UCSD-AML1 (cell line): Measurements from ENCODE around the gene PSMB2.
"Not testable (repeated sequence)": the region's sequence is repeated elsewhere in the genome, so short reads cannot be mapped to it uniquely, and the experiment has no call there.

Experiments
- DNase-seq: peaks from one replicate; lab custom pipeline; 2025; ENCODE audit not compliant: unreplicated experiment; lab: John Stamatoyannopoulos, UW

PSMB2 gene

DNA sequence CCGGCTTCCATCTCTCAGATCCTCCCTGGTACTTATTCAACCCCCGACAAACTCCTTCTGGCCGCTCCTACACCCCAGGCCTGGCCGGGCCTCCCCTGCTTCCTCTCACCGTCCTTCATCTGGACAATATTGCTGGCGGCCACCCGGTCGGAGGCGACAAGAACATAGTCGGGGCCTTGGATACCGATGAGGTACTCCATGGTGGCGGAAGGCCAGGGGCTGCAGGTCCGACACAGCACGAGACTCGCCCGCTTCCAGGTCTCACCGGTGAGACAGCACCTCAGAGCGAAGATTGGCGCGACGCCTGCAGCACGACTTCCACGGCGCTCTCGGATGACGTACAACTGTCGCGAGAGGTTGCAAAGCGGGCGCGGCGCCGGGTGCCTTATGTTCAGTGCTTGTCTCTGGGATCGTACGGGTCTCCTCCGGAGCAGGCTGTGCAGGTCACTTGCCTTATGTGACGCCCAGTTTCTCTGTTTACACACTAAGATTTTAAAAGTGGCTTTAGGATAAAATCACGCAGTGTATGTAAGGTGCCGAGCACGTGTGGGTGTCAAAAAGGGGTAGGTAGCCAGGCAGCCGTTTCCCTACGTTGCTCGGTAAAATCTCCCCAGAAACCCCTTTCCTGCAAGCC, at the start of gene PSMB2:
TSS of gene PSMB2 (minus strand) at position 294 of the 634 bp plus-strand sequence. CDS start at position 200, 94 bp downstream.
- DNase-seq, result peak; percentile 94

DNA sequence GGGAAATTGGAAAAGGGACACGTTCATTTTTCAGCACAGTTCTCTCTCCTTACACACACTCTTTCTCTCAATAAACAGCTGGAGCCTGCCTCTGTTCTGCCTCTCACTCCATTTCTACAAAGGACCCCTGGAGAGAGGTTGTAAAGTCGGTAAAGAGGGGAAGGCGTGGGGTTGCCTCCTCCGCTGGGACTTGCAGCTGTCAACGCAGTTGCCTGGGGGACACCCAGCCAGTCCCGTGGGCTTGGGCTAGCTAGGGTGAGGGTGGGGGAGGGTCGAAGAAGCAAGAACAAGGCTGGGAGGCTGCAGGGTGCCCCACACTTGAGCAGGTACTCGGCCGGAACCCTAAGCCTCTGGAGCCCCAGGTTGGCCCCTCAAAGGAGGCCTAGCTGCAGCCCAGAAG, 49.8 kb upstream of the PSMB2 start:
- DNase-seq, result no peak

DNA sequence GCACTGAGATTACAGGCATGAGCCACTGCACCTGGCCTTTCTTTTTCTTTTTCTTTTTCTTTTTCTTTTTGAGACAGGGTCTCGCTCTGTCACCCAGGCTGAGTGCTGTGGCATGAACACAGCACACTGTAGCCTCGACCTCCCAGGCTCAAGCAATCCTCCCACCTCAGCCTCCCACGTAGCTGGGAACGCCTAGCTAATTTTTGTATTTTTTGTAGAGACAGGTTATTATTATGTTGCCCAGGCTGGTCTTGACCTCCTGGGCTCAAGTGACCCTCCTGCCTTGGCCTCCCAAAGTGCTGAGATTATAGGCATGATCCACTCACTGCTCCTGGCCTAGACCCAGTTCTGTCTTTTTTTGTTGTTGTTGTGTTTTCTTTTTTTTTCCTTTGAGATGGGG, 48.8 kb upstream of the PSMB2 start:
- DNase-seq, result not testable (repeated sequence)

- DNase-seq, result no peak
Observed at GRCh38 chr1:35688161-35688560, 46.8 kb upstream of the PSMB2 start.

DNA sequence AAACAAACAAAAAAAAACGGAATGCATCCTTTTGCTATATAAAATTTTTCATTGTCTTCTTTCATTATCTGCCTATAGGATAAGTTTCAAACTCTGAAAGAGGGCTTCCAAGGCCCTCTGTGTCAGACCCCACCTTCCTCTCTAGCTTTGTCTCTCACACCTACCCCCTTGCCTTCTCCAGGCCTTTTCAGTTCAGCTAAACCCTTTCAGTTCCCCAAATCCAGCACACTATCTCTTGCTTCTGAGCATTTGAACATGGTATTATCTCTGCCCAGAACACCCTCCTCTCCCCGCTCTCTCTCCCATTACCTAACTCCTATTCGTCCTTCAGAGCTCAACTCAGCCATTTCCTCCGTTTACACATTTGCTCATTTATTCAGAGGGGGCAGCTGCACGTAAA, 41.7 kb upstream of the PSMB2 start:
- no peak for DNase-seq

GRCh38 chr1:35680271-35680670, 38.9 kb upstream of the PSMB2 start:
- no peak for DNase-seq

DNA sequence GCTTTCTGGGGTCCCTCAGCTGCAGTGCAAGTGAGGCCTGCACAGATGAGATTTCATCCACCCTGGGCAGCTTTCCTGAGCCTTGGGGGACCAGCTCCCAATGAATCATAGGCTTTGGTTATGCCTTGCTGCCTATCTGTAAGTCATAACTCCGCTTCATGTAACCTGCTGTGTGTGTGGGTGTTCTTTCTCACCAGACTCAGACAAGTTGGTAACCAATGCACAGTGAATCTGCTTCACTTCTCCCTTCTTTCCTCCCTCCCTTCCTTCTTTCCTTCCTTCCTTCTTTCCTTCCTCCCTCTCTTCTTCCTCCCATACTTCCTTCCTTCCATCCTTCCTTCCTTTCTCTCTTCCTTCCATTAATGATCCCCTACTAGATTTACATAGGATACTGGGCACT, 34.4 kb upstream of the PSMB2 start:
- DNase-seq, result no peak

GRCh38 chr1:35674111-35674510, 32.8 kb upstream of the PSMB2 start:
- DNase-seq, result no peak

DNA sequence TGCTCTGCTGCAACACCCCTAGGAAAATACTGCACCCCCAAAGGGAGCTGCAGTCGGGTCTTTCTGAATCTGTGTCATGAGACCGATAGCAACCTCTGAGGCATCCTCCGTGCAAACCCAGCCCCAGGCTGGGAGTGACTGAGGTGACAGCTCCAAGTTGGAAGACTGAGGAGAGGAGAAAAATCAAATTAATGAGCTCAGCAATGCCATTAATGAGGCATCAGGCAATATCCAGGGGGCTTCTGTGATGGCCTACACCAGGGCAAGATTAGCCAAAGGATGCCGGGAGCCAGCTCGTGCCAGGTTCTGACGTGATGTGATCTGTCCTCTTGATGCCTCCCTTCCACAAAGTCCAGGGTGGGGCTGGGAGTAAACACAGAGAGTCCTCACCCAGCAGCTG, 30.8 kb upstream of the PSMB2 start:
- DNase-seq, result no peak

DNA sequence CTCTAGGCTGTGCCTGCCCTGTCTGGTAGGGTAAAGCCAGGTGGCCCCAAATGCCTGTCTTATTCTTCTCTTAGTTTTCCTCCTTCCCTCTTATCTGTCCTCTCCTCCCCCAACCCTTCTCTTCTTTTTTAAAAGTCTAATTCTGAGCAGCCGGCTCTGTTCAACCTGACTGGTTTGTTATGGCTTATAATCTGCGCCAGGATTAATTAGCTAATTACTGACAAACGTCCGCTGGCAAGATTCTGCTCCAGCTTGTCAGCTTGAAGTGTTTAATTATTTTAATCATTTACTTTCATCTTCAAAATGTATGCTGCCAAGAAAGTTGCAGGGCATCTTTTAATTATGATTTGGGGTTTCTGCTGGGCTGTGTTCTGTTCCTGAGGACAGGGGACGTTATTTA, 27.2 kb upstream of the PSMB2 start:
- no peak for DNase-seq

DNA sequence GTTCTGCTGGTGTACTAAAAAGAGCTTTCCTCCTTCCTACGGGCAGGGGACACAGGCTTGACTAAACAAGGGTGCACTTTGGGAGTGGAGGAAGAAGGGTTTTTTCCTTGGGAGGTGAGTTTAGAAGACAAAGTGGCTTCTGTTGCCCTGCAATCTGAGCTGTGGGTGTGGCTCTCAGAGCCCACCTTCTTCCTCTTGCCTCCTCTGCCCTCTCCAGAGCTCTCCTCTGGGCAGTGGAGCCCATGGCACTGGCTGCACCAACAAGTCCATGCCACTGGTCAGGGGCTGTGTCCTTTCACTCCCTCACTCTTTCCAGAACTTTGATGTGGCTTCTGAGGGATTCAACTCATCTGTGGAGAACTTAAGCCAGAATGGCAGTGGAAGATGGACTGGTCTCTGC, 25.6 kb upstream of the PSMB2 start:
- no peak for DNase-seq

GRCh38 chr1:35666216-35666615, 24.9 kb upstream of the PSMB2 start:
- DNase-seq, result no peak

GRCh38 chr1:35663434-35663833, 22.1 kb upstream of the PSMB2 start:
- DNase-seq, result no peak

DNA sequence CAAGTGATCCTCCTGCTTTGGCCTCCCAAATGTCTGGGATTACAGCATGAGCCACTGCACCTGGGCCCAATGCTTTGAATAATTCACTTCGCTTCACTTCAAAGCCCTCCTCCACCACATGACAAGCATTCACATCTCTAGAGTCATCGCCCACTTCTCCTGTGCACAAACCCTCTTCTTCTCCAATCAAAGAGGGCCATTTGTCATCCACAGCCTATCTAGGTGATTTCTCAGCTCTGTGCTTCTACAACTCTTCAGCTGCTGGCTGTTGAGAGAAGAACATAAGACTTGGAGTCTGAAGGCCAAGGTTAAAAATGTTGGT, 20.1 kb upstream of the PSMB2 start:
- no peak for DNase-seq

DNA sequence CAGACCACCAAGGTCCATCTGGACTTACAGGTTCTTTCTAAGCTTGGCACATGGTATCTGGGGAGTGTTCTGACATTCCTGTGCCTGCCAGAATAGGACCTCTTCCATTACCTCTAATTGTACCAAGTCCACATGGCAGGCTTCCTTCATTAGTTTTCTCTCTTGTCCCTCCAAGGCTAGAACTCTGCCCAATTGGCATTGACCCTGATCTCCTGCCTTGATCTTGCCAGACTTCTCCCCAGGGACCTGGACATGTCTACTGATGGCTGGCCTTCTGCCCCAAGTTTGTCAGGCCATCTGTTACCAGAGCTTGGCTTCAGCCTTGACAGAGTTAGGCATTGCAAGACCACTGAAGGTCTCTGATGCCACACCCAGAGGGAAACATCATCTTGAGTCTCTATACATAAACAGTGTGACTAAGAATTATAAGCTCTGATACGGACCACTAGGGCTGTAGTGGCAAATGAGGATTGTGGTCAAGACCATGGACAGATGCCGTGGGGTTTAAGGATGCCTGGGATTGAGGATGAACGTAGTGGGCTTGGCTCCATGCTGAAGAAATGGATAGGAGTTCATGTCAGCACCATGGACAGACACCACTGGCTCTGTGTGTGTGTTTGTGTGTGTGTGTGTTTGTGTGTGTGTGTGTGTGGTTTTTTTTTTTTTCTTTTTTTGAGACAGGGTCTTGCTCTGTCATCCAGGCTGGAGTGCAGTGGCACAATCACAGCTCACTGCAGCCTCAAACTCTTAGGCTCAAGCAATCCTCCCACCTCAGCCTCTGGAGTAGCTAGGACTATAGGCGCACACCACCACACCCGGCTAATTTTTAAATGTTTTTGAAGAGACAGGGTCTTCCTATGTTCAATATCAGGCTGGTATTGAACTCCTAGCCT, 19.5 kb upstream of the PSMB2 start:
- DNase-seq, result no peak

DNA sequence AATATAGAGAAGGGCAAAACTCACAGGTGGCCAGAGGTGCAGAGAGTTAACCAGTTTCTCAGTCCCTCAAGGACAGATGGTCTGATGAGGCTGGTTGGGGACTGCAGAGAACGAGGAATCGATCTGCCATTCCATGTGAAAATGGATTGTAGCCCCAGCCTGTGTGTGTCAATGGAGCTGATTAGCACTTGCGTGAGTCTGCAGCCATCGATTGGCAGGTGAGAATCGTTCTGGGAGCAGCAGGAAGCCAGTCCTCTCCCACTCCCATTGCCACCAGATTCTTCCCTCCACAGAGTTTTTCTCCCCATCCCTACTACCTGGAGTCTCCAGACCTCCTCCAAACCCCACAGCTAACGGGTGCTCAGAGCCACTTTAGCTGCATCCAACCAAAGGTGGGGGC, 18.3 kb upstream of the PSMB2 start:
- no peak for DNase-seq

GRCh38 chr1:35657851-35658250, 16.5 kb upstream of the PSMB2 start:
- no peak for DNase-seq

- DNase-seq, result no peak
Observed at GRCh38 chr1:35656863-35657232, 15.5 kb upstream of the PSMB2 start.

DNA sequence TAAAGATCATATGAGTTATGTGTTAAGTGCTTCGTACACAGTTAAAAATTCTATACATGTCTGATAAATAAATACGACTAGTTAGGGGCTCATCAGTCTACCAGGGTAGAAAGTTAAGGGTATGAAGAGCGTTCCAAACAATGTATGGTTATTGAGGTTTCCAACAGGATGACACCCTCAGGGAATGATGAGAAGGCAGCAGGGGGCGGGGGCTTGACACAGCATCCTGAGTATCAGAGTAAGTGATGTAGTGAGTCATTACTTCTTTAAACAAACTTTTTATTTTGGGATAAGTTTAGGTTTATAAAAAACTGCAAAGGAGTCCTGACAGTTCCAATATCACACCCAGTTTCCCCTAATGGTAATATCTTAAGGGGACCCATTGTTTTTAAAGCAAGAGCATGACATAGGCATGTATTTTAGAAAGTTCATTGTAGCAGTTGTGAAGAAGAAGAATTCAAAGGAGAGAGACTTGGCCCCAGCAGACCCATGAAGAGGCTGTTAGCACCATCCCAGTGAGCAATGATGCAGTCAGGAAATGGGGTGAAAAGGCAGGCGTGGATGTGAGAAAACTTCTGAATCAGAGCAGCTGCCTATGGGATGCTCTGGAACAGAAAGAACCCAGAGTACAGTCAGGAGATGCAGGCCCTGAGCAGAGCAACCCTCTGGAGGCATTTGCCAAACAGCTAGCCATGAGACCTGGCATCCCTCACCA, 15.0 kb upstream of the PSMB2 start:
- no peak for DNase-seq

DNA sequence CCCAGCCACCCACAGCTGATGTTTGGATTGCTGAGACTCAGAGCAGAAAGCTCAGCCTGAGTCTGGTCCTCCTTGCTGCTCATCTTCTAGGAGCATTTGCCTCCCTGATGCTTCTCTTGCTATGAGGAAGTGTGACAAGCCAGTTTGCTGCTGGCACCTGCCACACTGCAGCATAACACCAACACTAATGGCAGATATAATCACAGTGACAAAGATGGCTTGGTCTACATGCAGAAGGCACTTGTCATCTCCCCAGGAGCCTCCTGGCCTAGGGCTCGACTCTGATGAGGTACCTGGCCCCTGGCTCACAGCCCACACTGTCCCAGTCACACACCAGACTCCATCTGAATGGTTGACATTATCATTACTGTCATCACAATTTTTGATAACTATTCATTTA, 13.9 kb upstream of the PSMB2 start:
- DNase-seq, result no peak

DNA sequence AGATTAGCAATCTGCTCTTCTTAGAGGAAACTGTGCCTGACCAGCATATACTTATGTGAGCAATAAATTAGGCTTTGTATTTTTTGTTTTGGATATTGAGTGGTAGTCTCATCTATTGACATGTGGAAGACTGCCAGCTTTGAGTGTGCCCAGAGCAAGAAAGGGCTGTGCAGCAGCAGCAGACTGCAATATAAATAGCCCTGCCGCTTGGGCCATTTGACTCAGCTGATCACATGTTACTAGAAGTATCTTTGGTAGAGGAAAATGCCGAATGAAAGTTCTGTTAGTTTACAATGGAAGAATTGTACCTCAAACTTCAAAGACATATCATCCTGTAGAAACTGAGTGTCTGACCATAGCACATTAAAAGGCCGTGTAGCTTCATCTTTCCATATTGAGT, 9.1 kb upstream of the PSMB2 start:
- no peak for DNase-seq

- no peak for DNase-seq
Observed at GRCh38 chr1:35646043-35646442, 4.7 kb upstream of the PSMB2 start.
